GM20000 (cell line): ENCODE data around the gene HSPD1.
A peak's percentile ranks its signal among the peaks of the same experiment; 100 is the strongest.

Experiments
- DNase-seq: peaks from one replicate; pipeline ENCODE4 v3.0.0; 2012; ENCODE audit warnings: low spot score
- CTCF ChIP-seq: IDR thresholded peaks from 2 replicates; pipeline ENCODE4 v1.5.1; 2012; ENCODE audit warnings: mild to moderate bottlenecking, control low read depth; ENCODE audit errors: extremely low read depth, missing control alignments

The HSPD1 gene

GRCh38 chr2:197499594-197500502 lies at the start of gene HSPD1, which contains the start of gene HSPE1:
HSPD1 (minus strand) TSS chr2:197499840; CDS start chr2:197498848, 992 bp downstream.
HSPE1 (plus strand) TSS chr2:197500379; CDS start chr2:197500437, 58 bp downstream.
- TF ChIP-seq CTCF, result peak; percentile 37
- DNase-seq, result peak; percentile 97

- no peak for DNase-seq
- TF ChIP-seq CTCF, result no peak
These were observed 48.9 kb upstream of the HSPD1 start for GRCh38 chr2:197548582-197548981.

GRCh38 chr2:197547163-197547900 lies 47.7 kb upstream of the HSPD1 start:
- no peak for TF ChIP-seq CTCF
- DNase-seq, result no peak

GRCh38 chr2:197543206-197543605 lies 43.6 kb upstream of the HSPD1 start:
- no peak for TF ChIP-seq CTCF
- no peak for DNase-seq

- TF ChIP-seq CTCF, result no peak
- no peak for DNase-seq
These were observed 40.1 kb upstream of the HSPD1 start for GRCh38 chr2:197539734-197540133.

- DNase-seq, result no peak
- no peak for TF ChIP-seq CTCF
These were observed 38.8 kb upstream of the HSPD1 start for GRCh38 chr2:197538412-197538811.

- no peak for TF ChIP-seq CTCF
- no peak for DNase-seq
These were observed 17.5 kb upstream of the HSPD1 start for GRCh38 chr2:197517150-197517549.
